ENCODE results near the gene FOXP1.

DNA sequence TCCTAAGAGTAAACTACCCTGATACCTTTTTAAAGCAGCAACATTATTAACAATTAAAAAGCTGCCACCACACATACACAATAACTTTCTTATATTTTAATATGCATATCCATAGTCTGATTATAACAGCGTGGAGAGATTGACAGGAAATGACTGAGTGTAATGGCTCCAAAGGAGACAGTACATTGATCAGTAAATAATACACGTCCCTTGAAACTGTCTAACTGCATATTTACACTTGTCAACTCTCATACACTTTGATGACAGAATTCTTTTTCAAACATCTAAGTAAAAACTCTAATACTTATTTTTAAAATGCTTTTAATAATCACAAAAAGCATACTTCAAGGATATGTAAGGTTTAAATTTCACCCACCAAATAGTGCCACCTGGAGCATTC is 99.5 kb downstream of the FOXP1 start:
- TF ChIP-seq, protein P1, sequence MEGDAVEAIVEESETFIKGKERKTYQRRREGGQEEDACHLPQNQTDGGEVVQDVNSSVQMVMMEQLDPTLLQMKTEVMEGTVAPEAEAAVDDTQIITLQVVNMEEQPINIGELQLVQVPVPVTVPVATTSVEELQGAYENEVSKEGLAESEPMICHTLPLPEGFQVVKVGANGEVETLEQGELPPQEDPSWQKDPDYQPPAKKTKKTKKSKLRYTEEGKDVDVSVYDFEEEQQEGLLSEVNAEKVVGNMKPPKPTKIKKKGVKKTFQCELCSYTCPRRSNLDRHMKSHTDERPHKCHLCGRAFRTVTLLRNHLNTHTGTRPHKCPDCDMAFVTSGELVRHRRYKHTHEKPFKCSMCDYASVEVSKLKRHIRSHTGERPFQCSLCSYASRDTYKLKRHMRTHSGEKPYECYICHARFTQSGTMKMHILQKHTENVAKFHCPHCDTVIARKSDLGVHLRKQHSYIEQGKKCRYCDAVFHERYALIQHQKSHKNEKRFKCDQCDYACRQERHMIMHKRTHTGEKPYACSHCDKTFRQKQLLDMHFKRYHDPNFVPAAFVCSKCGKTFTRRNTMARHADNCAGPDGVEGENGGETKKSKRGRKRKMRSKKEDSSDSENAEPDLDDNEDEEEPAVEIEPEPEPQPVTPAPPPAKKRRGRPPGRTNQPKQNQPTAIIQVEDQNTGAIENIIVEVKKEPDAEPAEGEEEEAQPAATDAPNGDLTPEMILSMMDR (IDR thresholded peaks at IDR 0.05; ENCODE audit: insufficient read depth, low read length, poor library complexity, severe bottlenecking) = no peak
- no peak for TF ChIP-seq EZH2phosphoT487 (conservative IDR thresholded peaks at IDR 0.05; ENCODE audit: low read length)

Data from SU-DHL-6 (cell line).